HepG2 (cell line): ENCODE measurements around the gene TAF1B. TPM values are rescaled to one million over a fixed set of nuclear protein-coding genes. Genes with fewer than 3 reads are reported as not detected.

ENCODE experiments used
- ELF4 ChIP-seq: sonication (generic); formaldehyde crosslinking; IDR thresholded peaks from 2 replicates; pipeline ENCODE4 v1.5.0; 2020; ENCODE audit warnings: missing genetic modification reagents, mild to moderate bottlenecking, moderate library complexity, borderline replicate concordance
- GATAD2A ChIP-seq: IDR thresholded peaks from 2 replicates; pipeline ENCODE4 v1.6.1; 2016
- HIVEP1 ChIP-seq: sonication (generic); formaldehyde crosslinking; IDR thresholded peaks from 2 replicates; pipeline ENCODE4 v1.4.0; 2020; ENCODE audit warnings: mild to moderate bottlenecking, missing genetic modification reagents
- HNF4A ChIP-seq: sonication (generic); formaldehyde crosslinking; IDR thresholded peaks from 2 replicates; pipeline ENCODE4 v1.4.0; 2020; ENCODE audit warnings: missing genetic modification reagents
- HNF4G ChIP-seq, 2 experiments: sonication (generic) in 1 of 2; formaldehyde crosslinking in 1 of 2; IDR thresholded peaks; 2 replicates each; pipeline versions ENCODE4 v1.4.0 to v1.6.1; 2011 to 2020; ENCODE audit warnings: borderline replicate concordance in 2 of 2, low read depth in 2 of 2, mild to moderate bottlenecking in 2 of 2, low read length in 1 of 2, missing genetic modification reagents in 1 of 2, moderate library complexity in 1 of 2
- KDM5A ChIP-seq: fragments of 200-600 bp; sonication (generic); IDR thresholded peaks from 2 replicates; pipeline ENCODE4 v1.7.0; 2018; ENCODE audit warnings: antibody characterized with exemption, mild to moderate bottlenecking, low read length, borderline replicate concordance
- MYNN ChIP-seq: sonication (generic); formaldehyde crosslinking; IDR thresholded peaks from 2 replicates; pipeline ENCODE4 v1.4.0; 2020; ENCODE audit warnings: mild to moderate bottlenecking, low read depth, missing genetic modification reagents
- PHF21A ChIP-seq: sonication (generic); formaldehyde crosslinking; IDR thresholded peaks from 2 replicates; pipeline ENCODE4 v1.5.0; 2020; ENCODE audit warnings: mild to moderate bottlenecking, missing genetic modification reagents
- POLR2AphosphoS5 ChIP-seq: IDR thresholded peaks from 2 replicates; pipeline ENCODE4 v1.6.1; 2012; ENCODE audit warnings: low read depth, low read length
- RNF2 ChIP-seq: fragments of 450-650 bp; conservative IDR thresholded peaks from 2 replicates; pipeline ENCODE4 v1.6.1; 2016; ENCODE audit warnings: low read depth
- SOX13 ChIP-seq, 3 experiments: fragments of 450-650 bp in 1 of 3; sonication (generic) in 1 of 3; formaldehyde crosslinking in 1 of 3; IDR thresholded peaks in 2 of 3; conservative IDR thresholded peaks in 1 of 3; 2 replicates each; pipeline versions ENCODE4 v1.5.0 to v1.6.1; 2016 to 2020; ENCODE audit warnings: antibody characterized with exemption in 1 of 3, mild to moderate bottlenecking in 1 of 3, missing compliant biosample characterization in 1 of 3, missing genetic modification reagents in 1 of 3, moderate library complexity in 1 of 3
- SP4 ChIP-seq: sonication (generic); formaldehyde crosslinking; IDR thresholded peaks from 2 replicates; pipeline ENCODE4 v1.8.1; 2023; ENCODE audit warnings: mild to moderate bottlenecking, missing genetic modification reagents
- SRF ChIP-seq: IDR thresholded peaks from 2 replicates; pipeline ENCODE4 v1.6.1; 2011; ENCODE audit warnings: mild to moderate bottlenecking, low read depth, low read length, moderate library complexity
- ZNF225 ChIP-seq: sonication (generic); formaldehyde crosslinking; IDR thresholded peaks from 2 replicates; pipeline ENCODE4 v1.4.0; 2020; ENCODE audit warnings: mild to moderate bottlenecking, missing genetic modification reagents
- ZNF30 ChIP-seq: sonication (generic); formaldehyde crosslinking; IDR thresholded peaks from 2 replicates; pipeline ENCODE4 v1.5.0; 2020; ENCODE audit warnings: mild to moderate bottlenecking, missing genetic modification reagents
- ZNF546 ChIP-seq: sonication (generic); formaldehyde crosslinking; conservative IDR thresholded peaks from 2 replicates; pipeline ENCODE4 v1.8.1; 2023; ENCODE audit warnings: mild to moderate bottlenecking, missing genetic modification reagents
- ZNF547 ChIP-seq: sonication (generic); formaldehyde crosslinking; IDR thresholded peaks from 2 replicates; pipeline ENCODE4 v1.5.1; 2020; ENCODE audit warnings: mild to moderate bottlenecking, missing genetic modification reagents
- ZNF550 ChIP-seq: sonication (generic); formaldehyde crosslinking; IDR thresholded peaks from 2 replicates; pipeline ENCODE4 v1.4.0; 2020; ENCODE audit warnings: mild to moderate bottlenecking, missing genetic modification reagents, borderline replicate concordance
- ZNF558 ChIP-seq: sonication (generic); formaldehyde crosslinking; IDR thresholded peaks from 2 replicates; pipeline ENCODE4 v1.9.0; 2022; ENCODE audit warnings: mild to moderate bottlenecking, missing genetic modification reagents, borderline replicate concordance
- ZNF720 ChIP-seq: sonication (generic); formaldehyde crosslinking; IDR thresholded peaks from 2 replicates; pipeline ENCODE4 v1.4.0; 2020; ENCODE audit warnings: missing genetic modification reagents
- ZNF775 ChIP-seq: sonication (generic); formaldehyde crosslinking; IDR thresholded peaks from 2 replicates; pipeline ENCODE4 v1.4.0; 2020; ENCODE audit warnings: missing genetic modification reagents, mild to moderate bottlenecking, moderate library complexity, borderline replicate concordance
- ZNF782 ChIP-seq: sonication (generic); formaldehyde crosslinking; IDR thresholded peaks from 2 replicates; pipeline ENCODE4 v1.4.0; 2020; ENCODE audit warnings: missing genetic modification reagents, mild to moderate bottlenecking, borderline replicate concordance
- ZNF878 ChIP-seq: sonication (generic); formaldehyde crosslinking; IDR thresholded peaks from 2 replicates; pipeline ENCODE4 v1.8.1; 2023; ENCODE audit warnings: mild to moderate bottlenecking, missing genetic modification reagents, moderate library complexity
- ZZZ3 ChIP-seq: sonication (generic); formaldehyde crosslinking; IDR thresholded peaks from 2 replicates; pipeline ENCODE4 v1.4.0; 2020; ENCODE audit warnings: missing genetic modification reagents, mild to moderate bottlenecking, borderline replicate concordance
- polyA plus RNA-seq, 8 experiments: library from polyadenylated mRNA; depleted of rRNA in 3 of 8; stranded (reverse) in 7 of 8; unstranded in 1 of 8; fragments of >200 nt; fragmentation: Illumina TruSeq in 4 of 8; extraction: Trizol in 4 of 8; gene quantifications; 2 replicates each; pipeline versions ENCODE4 v1.2.1 to v1.2.3, GENCODE V29; 2011 to 2016; ENCODE audit warnings: low read depth in 4 of 8, missing spikeins in 1 of 8, mixed read lengths in 1 of 8; ENCODE audit not compliant: insufficient read depth in 1 of 8
- total RNA-seq, 5 experiments: library from RNA; depleted of rRNA; stranded (reverse); fragments of >200 nt; fragmentation: Illumina TruSeq; extraction: Trizol; gene quantifications; 2 replicates each; pipeline ENCODE4 v1.2.3, GENCODE V29; 2016; ENCODE audit warnings: low read depth in 1 of 5
- TF ChIP-seq, protein P1 (sequence below): sonication (generic); formaldehyde crosslinking; IDR thresholded peaks from 2 replicates; pipeline ENCODE4 v1.4.0; 2020; ENCODE audit warnings: missing genetic modification reagents
- TF ChIP-seq, protein P2 (sequence below): sonication (generic); formaldehyde crosslinking; IDR thresholded peaks from 2 replicates; pipeline ENCODE4 v1.4.0; 2020; ENCODE audit warnings: missing genetic modification reagents

The TAF1B gene
- total and polyA plus RNA-seq, 2 of the 13 experiments (the other 11 are each of a cell fraction or from before 2014, with no cell fraction given), result 13.3 to 27.7 TPM

DNA sequence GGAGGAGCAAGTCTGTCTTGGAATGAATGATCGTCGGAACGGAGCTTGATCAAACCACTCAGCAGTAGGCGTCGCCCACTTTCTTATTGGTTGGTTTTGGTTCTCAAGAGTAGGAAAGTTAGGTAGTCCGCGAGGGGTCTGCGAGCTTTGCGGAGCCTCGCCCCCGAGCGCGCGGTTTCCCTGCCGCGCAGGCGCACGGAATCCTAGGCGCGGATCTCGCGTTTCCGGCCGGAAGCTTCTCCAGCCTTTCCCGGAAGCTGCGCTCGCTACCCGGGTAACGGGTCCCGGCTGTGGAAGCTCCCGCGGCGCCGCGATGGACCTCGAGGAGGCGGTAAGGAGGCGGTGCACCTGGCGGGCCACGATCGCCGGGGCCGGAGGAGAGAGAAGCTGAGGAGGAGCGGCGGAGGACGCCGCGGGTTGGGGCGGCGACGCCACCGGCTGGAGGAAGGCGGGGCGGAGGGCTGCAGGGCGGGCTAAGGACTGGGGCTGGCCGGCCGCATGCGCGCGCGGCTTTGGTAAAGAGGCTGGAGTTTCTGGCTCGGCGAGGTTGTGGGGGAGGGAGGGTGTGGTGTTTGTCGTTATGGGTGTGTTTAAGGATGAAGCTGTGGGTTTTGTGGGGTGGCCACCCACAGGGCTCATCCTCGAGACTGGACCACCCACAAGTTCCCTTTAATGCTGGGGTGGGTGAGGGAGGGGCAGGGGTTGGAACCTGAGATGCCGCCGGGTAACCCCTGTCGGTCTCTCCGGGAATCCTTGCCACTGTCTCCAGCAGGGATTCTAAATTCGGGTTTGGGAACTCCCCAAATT is at the start of gene TAF1B (continued):
- peak; percentile 61 for TF ChIP-seq GATAD2A (CRISPR knock-in tag)
- peak; percentile 92 for TF ChIP-seq RNF2
- TF ChIP-seq ZNF878 (CRISPR knock-in tag), result peak; percentile 93
- peak; percentile 98 for TF ChIP-seq ZNF547 (CRISPR knock-in tag)
- no peak for TF ChIP-seq ZNF775 (CRISPR knock-in tag)
- peak; percentile 37; the same call in 1 of the 2 replicates for TF ChIP-seq ZNF782
- no peak for TF ChIP-seq SOX13 (IDR thresholded peaks at IDR 0.05)
- peak in 1 of 2 experiments; percentile 45; a peak in 2 of 4 replicates for TF ChIP-seq SOX13 (CRISPR knock-in tag; conservative IDR thresholded peaks at IDR 0.05 in 1 of 2, IDR thresholded peaks at IDR 0.05 in 1 of 2)
- TF ChIP-seq ELF4 (CRISPR knock-in tag), result peak; percentile 97; the same call in 1 of the 2 replicates
- TF ChIP-seq ZZZ3 (CRISPR knock-in tag), result peak; percentile 32; the same call in 1 of the 2 replicates
- TF ChIP-seq SRF, result no peak
- TF ChIP-seq ZNF30 (CRISPR knock-in tag), result no peak
- peak; percentile 69 for TF ChIP-seq ZNF225 (CRISPR knock-in tag)
- TF ChIP-seq HNF4G (IDR thresholded peaks at IDR 0.05; ENCODE audit: borderline replicate concordance, low read depth, low read length), result peak; percentile 4; the same call in 1 of the 2 replicates
- 0 out of 2 replicates have a peak, but pooled peaks have one; percentile 26 for TF ChIP-seq HNF4G (CRISPR knock-in tag; IDR thresholded peaks at IDR 0.05; ENCODE audit: borderline replicate concordance, low read depth)
- no peak for TF ChIP-seq ZNF720 (CRISPR knock-in tag)
- TF ChIP-seq HIVEP1 (CRISPR knock-in tag), result peak; percentile 92
- TF ChIP-seq POLR2AphosphoS5, result peak; percentile 93
- TF ChIP-seq SP4 (CRISPR knock-in tag), result peak; percentile 69
- TF ChIP-seq PHF21A (CRISPR knock-in tag), result peak; percentile 83
- TF ChIP-seq ZNF546, result peak; percentile 55; the same call in 1 of the 2 replicates
- TF ChIP-seq, protein P1, sequence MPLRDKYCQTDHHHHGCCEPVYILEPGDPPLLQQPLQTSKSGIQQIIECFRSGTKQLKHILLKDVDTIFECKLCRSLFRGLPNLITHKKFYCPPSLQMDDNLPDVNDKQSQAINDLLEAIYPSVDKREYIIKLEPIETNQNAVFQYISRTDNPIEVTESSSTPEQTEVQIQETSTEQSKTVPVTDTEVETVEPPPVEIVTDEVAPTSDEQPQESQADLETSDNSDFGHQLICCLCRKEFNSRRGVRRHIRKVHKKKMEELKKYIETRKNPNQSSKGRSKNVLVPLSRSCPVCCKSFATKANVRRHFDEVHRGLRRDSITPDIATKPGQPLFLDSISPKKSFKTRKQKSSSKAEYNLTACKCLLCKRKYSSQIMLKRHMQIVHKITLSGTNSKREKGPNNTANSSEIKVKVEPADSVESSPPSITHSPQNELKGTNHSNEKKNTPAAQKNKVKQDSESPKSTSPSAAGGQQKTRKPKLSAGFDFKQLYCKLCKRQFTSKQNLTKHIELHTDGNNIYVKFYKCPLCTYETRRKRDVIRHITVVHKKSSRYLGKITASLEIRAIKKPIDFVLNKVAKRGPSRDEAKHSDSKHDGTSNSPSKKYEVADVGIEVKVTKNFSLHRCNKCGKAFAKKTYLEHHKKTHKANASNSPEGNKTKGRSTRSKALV (CRISPR knock-in tag), result peak; percentile 92
- peak; percentile 83 for TF ChIP-seq KDM5A
- TF ChIP-seq ZNF550 (CRISPR knock-in tag), result peak; percentile 80; the same call in 1 of the 2 replicates
- TF ChIP-seq, protein P2, sequence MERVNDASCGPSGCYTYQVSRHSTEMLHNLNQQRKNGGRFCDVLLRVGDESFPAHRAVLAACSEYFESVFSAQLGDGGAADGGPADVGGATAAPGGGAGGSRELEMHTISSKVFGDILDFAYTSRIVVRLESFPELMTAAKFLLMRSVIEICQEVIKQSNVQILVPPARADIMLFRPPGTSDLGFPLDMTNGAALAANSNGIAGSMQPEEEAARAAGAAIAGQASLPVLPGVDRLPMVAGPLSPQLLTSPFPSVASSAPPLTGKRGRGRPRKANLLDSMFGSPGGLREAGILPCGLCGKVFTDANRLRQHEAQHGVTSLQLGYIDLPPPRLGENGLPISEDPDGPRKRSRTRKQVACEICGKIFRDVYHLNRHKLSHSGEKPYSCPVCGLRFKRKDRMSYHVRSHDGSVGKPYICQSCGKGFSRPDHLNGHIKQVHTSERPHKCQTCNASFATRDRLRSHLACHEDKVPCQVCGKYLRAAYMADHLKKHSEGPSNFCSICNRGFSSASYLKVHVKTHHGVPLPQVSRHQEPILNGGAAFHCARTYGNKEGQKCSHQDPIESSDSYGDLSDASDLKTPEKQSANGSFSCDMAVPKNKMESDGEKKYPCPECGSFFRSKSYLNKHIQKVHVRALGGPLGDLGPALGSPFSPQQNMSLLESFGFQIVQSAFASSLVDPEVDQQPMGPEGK, result no peak
- TF ChIP-seq ZNF558 (CRISPR knock-in tag), result peak; percentile 88; the same call in 1 of the 2 replicates
- TF ChIP-seq MYNN, result no peak
- TF ChIP-seq HNF4A, result peak; percentile 38; the same call in 1 of the 2 replicates
